B cell (primary cell): ENCODE data around the gene MYH14.

Experiments used
- CTCF ChIP-seq: fragments of 200-600 bp; IDR thresholded peaks from one replicate; pipeline ENCODE4 v1.8.0; 2022; ENCODE audit warnings: antibody characterized with exemption, mild to moderate bottlenecking
- EZH2 ChIP-seq: IDR thresholded peaks from 2 replicates; pipeline ENCODE4 v1.6.1; 2012; ENCODE audit warnings: borderline replicate concordance, low read depth, mild to moderate bottlenecking, moderate library complexity, low read length; ENCODE audit not compliant: insufficient read depth, poor library complexity, severe bottlenecking

- no peak for TF ChIP-seq CTCF
- no peak for TF ChIP-seq EZH2
These were observed 7.0 kb downstream of the MYH14 start for GRCh38 chr19:50210425-50210824.
